ENCODE results near the gene MBNL2.

MBNL2 gene

GRCh38 chr13:97431171-97431764 is 209.1 kb downstream of the MBNL2 start:
- no peak for DNase-seq

GRCh38 chr13:97432232-97432916 is 210.2 kb downstream of the MBNL2 start:
- DNase-seq = peak in 1 of 2 donors; percentile 6

GRCh38 chr13:97432917-97433726 is 211.0 kb downstream of the MBNL2 start:
- DNase-seq = peak; percentile 99 to 100

- DNase-seq = peak; percentile 93
These were observed 211.7 kb downstream of the MBNL2 start, which contains the start of gene RAP2A for GRCh38 chr13:97433727-97434396. TSS of gene RAP2A (plus strand) at chr13:97434169. CDS start at chr13:97434471, 302 bp downstream.

- peak; percentile 31 to 58 for DNase-seq
These were observed 212.5 kb downstream of the MBNL2 start for GRCh38 chr13:97434397-97435201.

- DNase-seq = peak in 1 of 2 donors; percentile 30
These were observed 213.2 kb downstream of the MBNL2 start for GRCh38 chr13:97435323-97435722.

GRCh38 chr13:97435794-97436193 is 213.7 kb downstream of the MBNL2 start:
- peak in 1 of 2 donors; percentile 16 for DNase-seq

- DNase-seq = no peak
These were observed 214.7 kb downstream of the MBNL2 start for GRCh38 chr13:97436845-97437244.

GRCh38 chr13:97437729-97438128 is 215.6 kb downstream of the MBNL2 start:
- DNase-seq = no peak

GRCh38 chr13:97438856-97439595 is 216.9 kb downstream of the MBNL2 start:
- DNase-seq = no peak

GRCh38 chr13:97440598-97441170 is 218.6 kb downstream of the MBNL2 start:
- no peak for DNase-seq

- DNase-seq = no peak
These were observed 219.2 kb downstream of the MBNL2 start for GRCh38 chr13:97441368-97441767.

Measured in CD4-positive, alpha-beta T cell treated with Interferon alpha-2 for 1 hour (primary cell).